GM18909 (cell line): ENCODE measurements around the gene TFPT.
"Not testable (repeated sequence)": the region's sequence is repeated elsewhere in the genome, so short reads cannot be mapped to it uniquely, and the experiment has no call there.

ENCODE experiments used
- ATAC-seq: cut with Tn5 transposase; IDR thresholded peaks from one replicate; pipeline ENCODE4 v1.9.1; 2021; ENCODE audit warnings: mild to moderate bottlenecking; ENCODE audit not compliant: unreplicated experiment, poor library complexity

Gene TFPT

GRCh38 chr19:54125713-54126112 is 10.3 kb upstream of the TFPT start:
- ATAC-seq: no peak

GRCh38 chr19:54124393-54124792 is 8.9 kb upstream of the TFPT start:
- ATAC-seq: no peak

- no peak for ATAC-seq
Observed at GRCh38 chr19:54123682-54124081, 8.2 kb upstream of the TFPT start.

- no peak for ATAC-seq
Observed at GRCh38 chr19:54121259-54121658, 5.8 kb upstream of the TFPT start.

DNA sequence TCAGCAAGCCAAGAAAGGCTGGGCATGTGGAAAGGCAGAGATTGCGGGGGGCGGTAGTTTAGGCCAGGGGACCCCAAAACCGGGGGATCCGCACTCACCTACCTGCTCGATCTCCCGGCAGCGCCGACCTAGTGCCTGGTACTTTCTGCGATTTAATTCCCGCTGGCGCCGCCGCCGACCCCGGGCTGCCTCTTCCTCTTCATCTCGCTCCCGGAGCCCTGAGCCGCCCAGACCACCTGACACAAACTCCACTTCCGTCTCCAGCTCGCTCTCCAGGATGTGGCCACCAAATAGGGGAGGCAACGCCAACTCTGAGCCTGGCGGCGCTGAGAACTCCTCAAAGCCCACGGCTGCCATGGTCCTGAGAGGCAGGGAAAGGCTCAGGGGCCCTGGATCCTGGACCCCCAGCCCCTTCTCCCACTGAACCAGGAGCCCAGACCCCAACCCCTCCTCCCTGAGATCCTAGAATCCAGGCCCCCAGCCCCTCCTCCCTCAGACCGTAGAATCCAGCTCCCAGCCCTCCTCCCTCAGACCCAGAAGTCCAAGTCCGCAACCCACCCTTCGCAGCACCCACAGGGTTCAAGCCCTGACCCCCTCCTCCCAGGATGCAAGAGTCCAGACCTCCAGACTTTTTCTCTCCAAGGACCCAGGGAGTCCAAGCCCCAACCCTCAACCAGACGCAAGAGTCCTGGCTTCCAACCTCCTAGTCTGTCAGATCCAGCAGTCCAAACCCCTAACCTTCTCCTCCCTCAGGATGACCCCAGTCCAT is 933 bp downstream of the TFPT start:
- ATAC-seq: peak; percentile 2

GRCh38 chr19:54109651-54110050 is 5.8 kb downstream of the TFPT start:
- ATAC-seq: no peak

DNA sequence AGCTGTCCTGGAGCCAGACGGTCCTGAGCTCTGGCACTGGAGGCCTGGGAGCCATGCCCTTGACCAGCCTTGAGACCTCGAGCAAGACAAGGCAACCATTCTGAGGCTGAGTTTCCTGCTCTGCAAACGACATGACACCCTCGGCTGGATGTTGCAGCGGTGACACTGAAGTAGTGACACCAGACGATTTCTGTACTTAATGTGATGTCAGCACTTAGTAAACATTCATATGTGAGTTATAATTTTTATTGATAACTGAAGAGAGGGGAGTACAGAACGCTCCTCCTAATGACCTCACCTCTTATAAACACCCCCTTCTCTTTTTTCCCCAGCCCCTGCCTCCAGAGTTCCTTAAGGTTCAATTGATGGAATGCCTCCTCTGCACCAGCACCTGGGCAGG is 7.0 kb downstream of the TFPT start:
- ATAC-seq: no peak

GRCh38 chr19:54107876-54108490 is 7.5 kb downstream of the TFPT start:
- ATAC-seq: no peak

DNA sequence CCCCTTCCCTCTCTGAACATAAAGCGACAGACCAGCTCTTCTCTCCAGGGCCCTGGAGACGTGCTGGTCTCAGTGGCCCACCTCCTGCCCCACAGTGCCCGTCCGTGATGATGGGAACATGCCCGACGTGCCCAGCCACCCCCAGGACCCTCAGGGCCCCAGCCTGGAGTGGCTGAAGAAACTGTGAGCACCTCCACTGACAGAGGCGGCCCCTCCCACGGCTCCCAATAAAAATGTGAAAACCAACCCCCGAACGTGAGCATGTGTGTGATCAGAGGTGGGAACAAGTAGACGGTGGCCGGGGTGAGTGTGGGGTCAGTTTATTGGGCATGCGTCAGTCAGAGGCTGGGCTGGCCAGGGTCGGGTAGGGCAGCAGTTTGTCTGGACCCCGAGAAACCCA is 8.7 kb downstream of the TFPT start:
- no peak for ATAC-seq

DNA sequence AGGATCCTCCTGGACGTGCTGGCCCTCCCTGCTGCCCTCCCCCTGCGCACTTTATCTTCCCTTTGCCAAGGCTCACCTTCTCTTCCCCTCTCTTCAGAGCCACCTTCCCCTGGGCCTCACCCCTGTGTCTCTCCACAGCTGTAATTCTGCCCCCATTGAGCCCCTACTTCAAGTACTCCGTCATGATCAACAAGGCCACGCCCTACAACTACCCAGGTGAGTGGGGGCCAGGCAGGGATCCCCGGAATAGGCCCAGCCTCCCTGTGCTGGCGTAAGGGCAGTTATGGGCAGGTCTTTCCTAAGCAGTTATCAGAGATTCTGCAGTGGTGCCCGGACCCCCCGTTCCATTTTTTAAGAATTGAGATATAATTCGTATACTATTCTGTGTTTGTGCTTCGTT is 9.7 kb downstream of the TFPT start:
- ATAC-seq: no peak

- ATAC-seq: no peak
Observed at GRCh38 chr19:54104998-54105715, 10.3 kb downstream of the TFPT start.

DNA sequence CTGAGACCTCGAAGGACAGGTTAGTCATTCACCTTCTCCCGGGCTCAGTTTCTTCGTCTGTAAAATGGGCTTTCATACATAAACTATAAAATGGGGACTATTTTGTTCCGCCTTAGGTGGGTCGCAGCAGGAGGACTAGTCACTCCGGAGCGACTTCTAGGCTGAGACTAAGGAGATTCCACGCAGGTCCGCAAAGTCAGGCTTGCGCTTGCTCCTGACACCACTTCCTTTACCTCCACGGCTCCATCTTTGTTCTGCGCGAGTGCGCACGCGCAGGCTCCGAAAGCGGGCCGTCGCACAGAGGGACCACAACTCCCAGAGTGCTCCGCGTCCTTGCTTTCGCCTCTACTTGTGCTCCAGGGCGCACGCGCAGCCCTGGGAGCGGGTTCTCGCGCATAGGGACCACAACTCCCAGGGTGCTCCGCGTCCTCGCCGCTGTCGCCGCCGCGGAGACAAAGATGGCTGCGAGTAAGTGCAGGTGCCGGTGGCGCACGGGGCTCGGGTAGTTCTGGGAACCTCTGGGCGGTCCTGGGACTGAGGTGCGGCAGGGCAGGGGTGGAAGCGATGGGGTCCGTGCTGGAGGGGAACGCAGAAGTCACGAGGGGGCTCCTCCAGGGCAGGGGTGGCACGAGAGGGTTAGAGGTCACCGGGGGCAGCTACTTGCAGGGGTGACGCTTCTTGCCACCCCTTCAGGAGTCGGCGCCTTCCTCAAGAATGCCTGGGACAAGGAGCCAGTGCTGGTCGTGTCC is 12.9 kb downstream of the TFPT start, which contains the start of gene NDUFA3:
TSS of gene NDUFA3 (plus strand) at position 435 of the 749 bp plus-strand sequence. CDS start at position 459, 24 bp downstream.
- peak; percentile 98 for ATAC-seq

- no peak for ATAC-seq
Observed at GRCh38 chr19:54100561-54100960, 14.9 kb downstream of the TFPT start, which contains the start of gene OSCAR. TSS of gene OSCAR (minus strand) at chr19:54100803. CDS start at chr19:54100792, 11 bp downstream.

GRCh38 chr19:54099903-54100255 is 15.6 kb downstream of the TFPT start:
- not testable (repeated sequence) for ATAC-seq

GRCh38 chr19:54099190-54099902 is 16.1 kb downstream of the TFPT start:
- no peak for ATAC-seq

- ATAC-seq: no peak
Observed at GRCh38 chr19:54096617-54097106, 18.8 kb downstream of the TFPT start.

- not testable (repeated sequence) for ATAC-seq
Observed at GRCh38 chr19:54095859-54096616, 19.4 kb downstream of the TFPT start.

DNA sequence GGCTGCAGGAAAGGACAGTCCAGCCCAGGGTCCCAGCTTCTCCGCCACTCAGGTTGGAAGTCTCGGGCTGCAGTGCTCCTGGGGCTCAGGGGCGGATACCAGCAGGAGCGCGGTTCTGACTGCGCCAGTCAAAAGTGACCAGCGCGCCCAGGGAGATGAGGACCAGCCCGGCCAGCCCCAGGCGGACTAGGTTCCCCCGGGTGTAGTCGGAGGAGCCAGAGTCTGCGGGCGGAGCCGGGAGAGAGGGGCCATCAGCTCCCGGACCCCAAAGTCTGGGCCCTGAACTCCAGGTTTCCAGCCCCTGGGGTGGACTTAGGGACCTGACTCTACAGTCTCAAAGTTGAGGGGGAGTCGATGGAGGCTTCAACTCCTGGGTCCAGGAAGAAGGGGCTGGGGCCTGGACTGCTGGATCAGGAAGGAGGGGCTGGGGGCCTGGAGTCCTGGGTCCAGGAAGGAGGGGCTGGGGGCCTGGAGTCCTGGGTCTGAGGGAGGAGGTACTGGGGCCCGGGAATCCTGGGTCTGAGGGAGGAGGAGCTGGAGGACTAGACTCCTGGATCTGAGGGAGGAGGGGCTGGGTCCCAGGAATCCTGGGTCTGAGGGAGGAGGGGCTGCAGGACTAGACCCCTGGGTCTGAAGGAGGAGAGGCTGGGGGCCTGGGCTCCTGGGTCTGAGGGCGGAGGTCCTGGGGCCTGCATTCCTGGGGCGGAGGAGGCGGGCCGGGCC is 20.2 kb downstream of the TFPT start:
- ATAC-seq: no peak
